Upper lobe of right lung (tissue), 1 donor: Measurements from ENCODE around the gene TMEM181. TPM values are rescaled to one million over a fixed set of nuclear protein-coding genes. Genes with fewer than 3 reads are reported as not detected.
A peak's percentile ranks its signal among the peaks of the same experiment; 100 is the strongest.
"Not testable (repeated sequence)": the region's sequence is repeated elsewhere in the genome, so short reads cannot be mapped to it uniquely, and the experiment has no call there.

ENCODE experiments used
- ATAC-seq: fragments of 200-7000 bp; cut with Tn5 transposase; one replicate; pipeline ENCODE4 v1.9.1; 2020; ENCODE audit warnings: mild to moderate bottlenecking, moderate library complexity
- DNase-seq: peaks from one replicate; pipeline ENCODE4 v3.0.0-alpha.2; 2020
- H3K27ac ChIP-seq: fragments of 200-600 bp; one replicate; pipeline ENCODE4 v1.8.0; 2022
- H3K27me3 ChIP-seq: fragments of 200-600 bp; one replicate; pipeline ENCODE4 v1.8.0; 2022; ENCODE audit warnings: mild to moderate bottlenecking
- H3K36me3 ChIP-seq: fragments of 200-600 bp; one replicate; pipeline ENCODE4 v1.8.0; 2022
- H3K4me1 ChIP-seq: fragments of 200-600 bp; one replicate; pipeline ENCODE4 v1.8.0; 2022
- H3K4me3 ChIP-seq: fragments of 200-600 bp; one replicate; pipeline ENCODE4 v1.8.0; 2022; ENCODE audit warnings: mild to moderate bottlenecking
- H3K9me3 ChIP-seq: fragments of 200-600 bp; one replicate; pipeline ENCODE4 v1.8.0; 2022
- CTCF ChIP-seq: fragments of 200-600 bp; IDR thresholded peaks from one replicate; pipeline ENCODE4 v1.8.0; 2022; ENCODE audit warnings: antibody characterized with exemption
- intact Hi-C: fragments of 100-400 bp; cut with DNase I; formaldehyde crosslinking; loops from one replicate; pipeline ENCODE4 v1.11.0; 2022
- total RNA-seq: library from RNA; stranded (reverse); fragmentation: NEBNext Ultra II Directional; extraction: Animal tissue kit (Norgen Biotek cat#: 25700); gene quantifications from one replicate; pipeline ENCODE4 v1.2.1, GENCODE V29; 2021
- donor health status: DM: no; HTN: yes; CAD: no; lungs with severe emphysema.

The TMEM181 gene
- total RNA-seq, 1 donor from 2014 or later, result 31.5 TPM

- intact Hi-C loops, result no loop called here
Observed at GRCh38 chr6:158628542-158628941, 68.7 kb downstream of the TMEM181 start.

GRCh38 chr6:158629367-158630221 lies 69.7 kb downstream of the TMEM181 start:
- H3K36me3 ChIP-seq, result peaks cover 62% of the 10 kb centered on the region
- peak; percentile 17 for TF ChIP-seq CTCF
- H3K4me3 ChIP-seq, result no peak overlapping the region
- intact Hi-C loops, result no loop called here
- DNase-seq (peak; percentile 63), ATAC-seq (peak; percentile 3)
- no peaks in the 10 kb centered on the region for H3K9me3 ChIP-seq
- H3K27me3 ChIP-seq, result no peaks in the 10 kb centered on the region
- H3K27ac ChIP-seq, result no peak overlapping the region
- H3K4me1 ChIP-seq, result peaks cover 19% of the 10 kb centered on the region

More at GRCh38 chr6:158628542-158628941, 68.7 kb downstream of the TMEM181 start:
- TF ChIP-seq CTCF, result no peak
- Histone ChIP-seq H3K4me1 (peaks cover 19% of the 10 kb centered on the region), H3K27ac (no peak overlapping the region), H3K36me3 (peaks cover 55% of the 10 kb centered on the region), H3K9me3 (no peaks in the 10 kb centered on the region), H3K4me3 (no peak overlapping the region), H3K27me3 (no peaks in the 10 kb centered on the region)
- ATAC-seq, result no peak
- peak; percentile 51 for DNase-seq

- H3K27me3 ChIP-seq, result no peaks in the 10 kb centered on the region
- H3K4me3 ChIP-seq, result no peak overlapping the region
- no peak for TF ChIP-seq CTCF
- peaks cover 64% of the 10 kb centered on the region for H3K36me3 ChIP-seq
- H3K9me3 ChIP-seq, result no peaks in the 10 kb centered on the region
- ATAC-seq (peak; percentile 39), DNase-seq (peak; percentile 71)
- H3K27ac ChIP-seq, result peak overlapping the region; percentile 48
- intact Hi-C loops, result no loop called here
- H3K4me1 ChIP-seq, result peaks cover 19% of the 10 kb centered on the region
Observed at GRCh38 chr6:158630938-158631616, 71.2 kb downstream of the TMEM181 start.

- H3K4me1 ChIP-seq, result peaks cover 19% of the 10 kb centered on the region
- peaks cover 66% of the 10 kb centered on the region for H3K36me3 ChIP-seq
- H3K27ac ChIP-seq, result peak overlapping the region; percentile 48
- H3K4me3 ChIP-seq, result no peak overlapping the region
- DNase-seq (peak; percentile 66), ATAC-seq (peak; percentile 84)
- H3K9me3 ChIP-seq, result no peaks in the 10 kb centered on the region
- intact Hi-C loops, result no loop called here
- no peak for TF ChIP-seq CTCF
- no peaks in the 10 kb centered on the region for H3K27me3 ChIP-seq
Observed at GRCh38 chr6:158631678-158632537, 72.0 kb downstream of the TMEM181 start.

- H3K9me3 ChIP-seq, intact Hi-C loops, ATAC-seq, H3K4me3 ChIP-seq, H3K27me3 ChIP-seq: not testable (repeated sequence)
- H3K4me1 ChIP-seq, result peaks cover 19% of the 10 kb centered on the region
- H3K36me3 ChIP-seq, result peaks cover 71% of the 10 kb centered on the region
- H3K27ac ChIP-seq, result peak overlapping the region; percentile 48
- DNase-seq, result peak; percentile 15
Observed at GRCh38 chr6:158632538-158633119, 72.7 kb downstream of the TMEM181 start.
